Fibroblast of mammary gland (primary cell): Measurements from ENCODE around the gene PRELID1.

Experiments
- DNase-seq: peaks from one replicate; pipeline ENCODE4 v3.0.0-alpha.2; 2010; ENCODE audit warnings: low read depth
- H3K4me3 ChIP-seq: 2 replicates; pipeline ENCODE4 v1.5.1; 2011; ENCODE audit warnings: low read depth, mild to moderate bottlenecking, low read length, moderate library complexity; ENCODE audit not compliant: control insufficient read depth
- TF ChIP-seq, protein P1 (sequence below): conservative IDR thresholded peaks from 2 replicates; pipeline ENCODE4 v1.5.1; 2011; ENCODE audit warnings: low read depth, low read length, inconsistent platforms; ENCODE audit not compliant: control insufficient read depth, insufficient read depth

PRELID1 gene

DNA sequence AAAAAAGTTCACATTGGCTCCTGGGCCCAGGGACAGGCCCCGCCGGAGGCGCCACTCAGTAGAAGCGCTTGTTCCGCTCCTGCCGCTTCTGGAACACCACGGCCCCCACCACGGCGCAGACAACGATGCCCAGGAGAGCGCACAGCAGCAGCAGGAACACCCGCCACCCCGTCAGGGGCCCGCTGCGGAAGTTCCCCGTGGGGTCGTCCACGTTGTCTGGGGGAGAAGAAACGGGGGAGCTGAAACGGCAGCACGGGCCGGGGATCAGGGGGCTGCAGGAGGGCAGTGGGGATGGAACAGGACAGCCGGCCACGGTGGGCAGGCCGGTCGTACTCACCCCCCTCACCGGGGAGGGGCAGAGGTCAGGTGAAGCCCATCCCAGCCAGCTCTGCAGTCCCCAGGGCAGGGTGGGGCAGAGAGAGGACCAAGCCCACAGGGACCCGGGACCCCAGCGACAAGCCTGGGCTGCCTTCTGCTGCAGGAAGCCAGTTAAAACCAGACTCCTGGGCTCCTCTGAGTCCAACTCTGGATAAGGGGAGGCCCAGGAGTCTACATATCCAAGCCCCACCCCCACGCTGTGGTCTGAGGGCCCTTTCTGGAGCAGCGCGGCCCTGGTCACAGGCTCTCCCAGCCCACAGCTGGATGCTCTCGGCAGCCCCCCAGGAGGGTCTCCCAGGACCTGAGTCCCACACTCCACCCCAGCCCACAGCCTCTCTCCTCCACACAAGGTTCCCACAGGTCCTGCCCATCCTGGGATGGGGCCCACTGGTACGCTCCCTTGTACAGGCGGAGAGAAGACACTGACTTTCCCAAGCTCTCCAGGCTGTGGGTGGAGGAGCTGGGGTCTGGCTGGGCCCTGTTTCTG, 28.7 kb downstream of the PRELID1 start:
- no peak overlapping the region for H3K4me3 ChIP-seq
- no peak for DNase-seq
- TF ChIP-seq, protein P1, sequence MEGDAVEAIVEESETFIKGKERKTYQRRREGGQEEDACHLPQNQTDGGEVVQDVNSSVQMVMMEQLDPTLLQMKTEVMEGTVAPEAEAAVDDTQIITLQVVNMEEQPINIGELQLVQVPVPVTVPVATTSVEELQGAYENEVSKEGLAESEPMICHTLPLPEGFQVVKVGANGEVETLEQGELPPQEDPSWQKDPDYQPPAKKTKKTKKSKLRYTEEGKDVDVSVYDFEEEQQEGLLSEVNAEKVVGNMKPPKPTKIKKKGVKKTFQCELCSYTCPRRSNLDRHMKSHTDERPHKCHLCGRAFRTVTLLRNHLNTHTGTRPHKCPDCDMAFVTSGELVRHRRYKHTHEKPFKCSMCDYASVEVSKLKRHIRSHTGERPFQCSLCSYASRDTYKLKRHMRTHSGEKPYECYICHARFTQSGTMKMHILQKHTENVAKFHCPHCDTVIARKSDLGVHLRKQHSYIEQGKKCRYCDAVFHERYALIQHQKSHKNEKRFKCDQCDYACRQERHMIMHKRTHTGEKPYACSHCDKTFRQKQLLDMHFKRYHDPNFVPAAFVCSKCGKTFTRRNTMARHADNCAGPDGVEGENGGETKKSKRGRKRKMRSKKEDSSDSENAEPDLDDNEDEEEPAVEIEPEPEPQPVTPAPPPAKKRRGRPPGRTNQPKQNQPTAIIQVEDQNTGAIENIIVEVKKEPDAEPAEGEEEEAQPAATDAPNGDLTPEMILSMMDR: no peak

- TF ChIP-seq, protein P1: no peak
- no peak for DNase-seq
These were observed 29.3 kb downstream of the PRELID1 start for GRCh38 chr5:177332896-177333260.

DNA sequence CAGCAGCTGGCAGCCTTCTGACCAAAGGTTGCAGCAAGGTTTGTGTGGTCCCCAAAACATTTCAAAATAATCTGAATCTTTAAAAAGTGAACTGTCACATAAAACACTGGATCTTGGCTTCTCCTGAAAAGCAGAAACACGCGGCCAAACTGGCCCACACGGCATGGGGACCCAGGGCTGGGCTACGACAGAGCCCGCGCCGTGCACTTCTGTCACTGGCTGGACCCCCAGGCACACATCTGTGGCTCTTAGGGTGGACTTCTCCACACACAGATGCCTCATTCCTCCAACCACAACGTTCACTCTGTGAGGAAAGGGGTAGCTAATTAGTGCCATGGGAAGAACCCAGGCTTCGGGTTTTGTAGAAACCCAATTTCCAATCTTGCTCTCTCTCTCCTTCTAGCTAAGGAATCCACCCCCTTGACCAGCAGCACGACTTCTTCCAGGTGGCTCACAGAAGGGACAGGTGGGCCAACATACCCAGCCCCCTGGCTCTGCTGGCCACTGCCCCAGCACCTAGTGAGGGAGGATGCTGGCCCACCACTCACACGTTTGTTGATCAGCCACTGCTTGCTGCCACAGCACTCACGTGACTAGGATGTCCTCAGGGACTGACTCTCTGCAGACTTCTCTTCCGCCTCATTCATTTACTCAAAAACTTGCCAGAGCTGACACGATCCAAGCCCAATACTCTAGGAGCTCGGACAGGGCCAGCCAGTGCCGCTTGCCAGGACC, 30.0 kb downstream of the PRELID1 start:
- no peak for DNase-seq
- no peak overlapping the region for H3K4me3 ChIP-seq
- TF ChIP-seq, protein P1: no peak

More at GRCh38 chr5:177332896-177333260, 29.3 kb downstream of the PRELID1 start:
- no peak overlapping the region for H3K4me3 ChIP-seq

DNA sequence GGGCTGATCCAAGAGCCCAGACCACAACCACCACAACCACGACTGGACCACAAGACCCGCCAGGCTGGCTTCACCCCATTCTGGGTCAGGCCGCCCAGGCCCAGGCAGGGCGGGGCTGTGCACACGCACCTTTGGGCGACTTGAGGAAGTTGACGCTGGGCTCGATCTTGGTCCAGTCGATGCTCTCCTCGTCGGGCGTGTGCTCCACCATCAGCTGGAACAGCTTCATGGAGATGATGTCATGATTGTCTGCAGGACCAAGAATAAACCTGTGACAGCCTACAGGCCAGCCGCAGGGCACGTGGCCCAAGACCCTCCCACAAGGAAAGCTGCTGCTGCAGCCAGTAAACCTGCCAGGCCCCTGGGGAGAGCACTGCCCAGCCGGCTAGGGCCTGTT, 30.6 kb downstream of the PRELID1 start:
- TF ChIP-seq, protein P1: no peak
- no peak overlapping the region for H3K4me3 ChIP-seq
- DNase-seq: no peak

DNA sequence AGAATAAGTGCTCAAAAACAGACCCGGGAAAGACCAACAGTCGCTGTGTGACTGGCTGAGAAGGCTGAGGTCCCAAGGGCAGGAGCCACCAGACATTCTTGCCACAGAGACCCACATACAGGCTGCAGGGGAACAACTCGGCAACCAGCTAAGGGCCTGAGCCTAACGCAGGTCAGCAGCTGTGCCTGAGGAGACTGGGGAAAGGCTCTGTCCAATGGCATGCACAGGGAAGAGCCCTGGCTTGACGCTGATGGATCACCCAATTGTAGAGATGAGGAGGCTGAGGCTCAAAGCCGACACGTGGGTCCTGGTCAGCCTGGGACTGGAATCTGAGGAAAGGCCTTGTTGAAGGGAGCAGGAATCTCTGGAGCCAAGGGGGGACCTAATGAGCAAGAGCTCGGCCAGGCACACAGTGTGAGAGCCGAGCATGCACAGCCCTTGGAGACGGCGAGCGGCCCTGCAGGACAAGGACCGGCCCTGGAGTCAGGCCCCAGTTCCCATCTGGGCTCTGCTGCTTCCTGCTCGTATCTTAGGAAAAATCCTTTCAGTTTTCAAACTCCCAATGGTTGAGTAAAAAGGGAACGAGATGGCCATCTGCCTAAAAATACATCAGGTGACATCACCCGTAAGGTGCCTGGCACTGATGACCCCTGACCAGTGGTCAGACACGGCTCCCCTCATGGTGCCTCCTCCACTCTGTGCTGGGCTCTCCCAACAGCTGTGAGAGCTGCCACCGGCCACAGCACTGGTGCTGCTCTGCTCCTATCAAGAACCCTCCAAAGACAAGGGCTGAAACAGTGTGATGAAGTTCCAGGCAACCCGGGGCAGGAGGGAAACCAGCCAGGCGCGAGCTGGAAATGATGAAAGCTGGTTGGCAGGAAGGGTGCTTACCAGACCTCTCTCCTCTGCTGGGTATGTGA, 31.4 kb downstream of the PRELID1 start:
- DNase-seq: no peak
- TF ChIP-seq, protein P1: no peak
- no peak overlapping the region for H3K4me3 ChIP-seq

GRCh38 chr5:177335701-177336065, 32.1 kb downstream of the PRELID1 start:
- TF ChIP-seq, protein P1: no peak
- H3K4me3 ChIP-seq: no peak overlapping the region
- DNase-seq: no peak
